COLO668 (cell line): Measurements from ENCODE around the gene KIAA1586.
A peak's percentile ranks its signal among the peaks of the same experiment; 100 is the strongest.
"Not testable (repeated sequence)": the region's sequence is repeated elsewhere in the genome, so short reads cannot be mapped to it uniquely, and the experiment has no call there.

Experiments
- DNase-seq: peaks from one replicate; lab custom pipeline; 2025; ENCODE audit not compliant: unreplicated experiment; lab: John Stamatoyannopoulos, UW

Gene KIAA1586

GRCh38 chr6:57044061-57044460 is 2.4 kb upstream of the KIAA1586 start:
- DNase-seq = not testable (repeated sequence)

DNA sequence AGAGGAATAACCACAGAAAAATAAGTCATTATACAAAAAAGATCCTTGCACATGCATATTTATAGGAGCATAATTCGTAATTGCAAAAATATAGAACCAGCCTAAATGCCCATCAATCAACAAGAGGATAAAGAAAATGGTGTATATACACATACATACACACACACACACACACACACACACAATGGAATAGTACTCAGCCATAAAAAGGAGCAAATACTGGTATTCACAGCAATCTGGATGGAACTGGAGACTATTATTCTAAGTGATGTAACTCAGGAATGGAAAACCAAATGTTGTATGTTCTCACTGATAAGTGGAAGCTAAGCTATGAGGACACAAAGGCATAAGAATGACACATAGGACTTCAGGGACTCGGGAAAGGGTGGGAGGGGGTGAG is 1.9 kb upstream of the KIAA1586 start:
- no peak for DNase-seq

DNA sequence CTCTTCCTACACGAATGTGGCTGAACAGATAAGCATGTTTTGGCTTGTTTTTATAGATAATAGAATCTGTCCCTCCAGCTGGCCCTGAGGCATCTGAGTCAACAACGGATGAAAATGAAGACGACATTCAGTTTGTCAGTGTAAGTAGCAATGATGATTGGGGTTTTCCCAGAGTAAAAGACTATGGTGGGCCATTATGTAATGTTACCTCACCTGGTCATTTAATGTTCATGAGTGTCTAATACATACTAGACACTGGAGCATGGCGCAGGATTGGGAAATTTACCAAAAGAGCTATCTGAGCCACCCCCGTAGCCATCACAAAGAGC is 728 bp downstream of the KIAA1586 start:
- not testable (repeated sequence) for DNase-seq

DNA sequence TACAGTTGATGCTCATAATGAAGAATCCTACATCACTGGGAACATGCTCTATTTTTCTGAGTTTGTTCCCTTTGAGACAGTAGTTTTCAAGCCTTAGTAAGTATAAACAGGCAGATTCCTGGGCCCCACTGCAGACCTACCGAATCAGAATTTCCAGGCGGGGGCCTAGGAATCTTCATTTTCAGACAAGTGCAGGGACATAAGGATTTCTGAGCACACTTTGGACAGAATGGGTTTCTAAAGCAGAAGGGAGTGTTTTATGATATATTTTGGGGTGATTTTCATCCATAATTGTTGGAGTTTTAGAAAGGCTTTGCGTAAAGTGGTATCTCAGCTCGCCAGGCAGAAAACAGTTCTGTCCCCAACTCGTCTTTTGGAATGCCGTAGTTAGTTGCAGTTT is 1.4 kb downstream of the KIAA1586 start:
- not testable (repeated sequence) for DNase-seq

- DNase-seq = no peak
Observed at GRCh38 chr6:57048577-57048976, 2.1 kb downstream of the KIAA1586 start.

- no peak for DNase-seq
Observed at GRCh38 chr6:57063847-57064246, 17.4 kb downstream of the KIAA1586 start.

GRCh38 chr6:57064809-57065208 is 18.3 kb downstream of the KIAA1586 start:
- no peak for DNase-seq

- no peak for DNase-seq
Observed at GRCh38 chr6:57068061-57068460, 21.6 kb downstream of the KIAA1586 start.

DNA sequence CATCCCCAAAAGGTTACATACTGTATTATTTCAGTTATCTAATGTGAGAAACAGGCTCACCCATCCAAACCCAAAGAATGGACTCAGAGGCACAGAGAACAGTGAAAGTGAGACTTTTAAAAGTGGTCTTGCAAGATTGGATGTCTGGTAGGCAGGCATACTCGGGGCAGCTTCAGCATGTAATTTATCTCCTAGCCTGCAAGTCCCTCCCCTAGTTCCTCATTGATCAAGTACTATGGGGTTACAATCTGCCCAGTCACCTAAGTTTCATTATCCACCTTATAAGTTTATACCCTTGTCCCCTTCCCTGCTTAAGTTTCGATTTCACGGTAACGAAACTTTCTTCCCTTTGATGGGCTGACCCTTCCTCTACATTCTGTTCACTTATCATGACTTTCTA is 22.7 kb downstream of the KIAA1586 start:
- DNase-seq = no peak

- no peak for DNase-seq
Observed at GRCh38 chr6:57069920-57070331, 23.4 kb downstream of the KIAA1586 start.

- DNase-seq = no peak
Observed at GRCh38 chr6:57072108-57072507, 25.6 kb downstream of the KIAA1586 start.

GRCh38 chr6:57074383-57074782 is 27.9 kb downstream of the KIAA1586 start:
- DNase-seq = no peak

DNA sequence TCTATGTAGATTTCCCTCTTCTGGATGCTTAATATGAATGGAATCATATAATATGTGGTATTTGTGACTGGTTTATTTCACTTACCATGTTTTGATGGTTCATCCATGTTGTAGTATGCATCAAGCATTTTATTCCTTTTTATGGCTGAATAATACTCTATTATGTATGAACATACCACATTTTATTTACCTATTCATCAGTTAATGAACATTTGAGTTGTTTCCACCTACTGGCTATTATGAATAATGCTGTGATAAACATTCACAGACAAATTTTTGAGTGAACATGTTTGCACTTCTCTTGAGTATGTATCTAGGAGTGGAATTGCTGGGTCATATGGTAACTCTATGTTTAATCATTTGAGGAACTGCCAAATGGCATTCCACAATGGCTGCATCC is 28.6 kb downstream of the KIAA1586 start:
- no peak for DNase-seq

DNA sequence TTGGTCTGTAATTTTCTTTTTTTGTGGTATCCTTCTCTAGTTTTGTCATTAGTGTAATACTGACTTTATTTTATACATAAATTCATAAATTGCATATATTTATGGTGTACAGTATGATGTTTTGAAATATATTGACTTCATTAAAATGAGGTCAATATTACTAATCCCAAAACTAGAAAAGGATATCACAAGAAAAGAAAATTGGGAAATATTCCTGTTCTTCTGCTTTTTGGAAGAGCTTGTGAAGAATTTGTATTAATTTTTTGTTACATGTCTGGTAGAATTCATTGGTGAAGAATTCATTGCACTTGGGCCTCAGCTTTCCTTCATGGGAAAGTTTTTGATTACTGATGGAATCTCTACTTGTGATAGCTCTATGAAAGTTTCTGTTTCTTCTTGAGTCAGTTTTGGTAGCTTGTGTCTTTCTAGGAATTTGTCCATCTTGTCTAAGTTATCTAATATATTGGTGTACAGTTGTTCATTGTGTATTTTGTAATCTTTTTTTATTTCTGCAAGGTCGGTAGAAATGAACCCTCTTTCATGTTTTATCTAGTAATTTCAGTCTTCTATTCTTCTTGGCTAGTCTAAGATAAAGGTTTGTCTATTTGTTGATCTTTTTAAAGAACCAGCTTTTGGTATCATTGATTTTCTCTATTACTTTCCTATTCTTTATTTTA is 32.2 kb downstream of the KIAA1586 start:
- no peak for DNase-seq

- no peak for DNase-seq
Observed at GRCh38 chr6:57085471-57085870, 39.0 kb downstream of the KIAA1586 start.

DNA sequence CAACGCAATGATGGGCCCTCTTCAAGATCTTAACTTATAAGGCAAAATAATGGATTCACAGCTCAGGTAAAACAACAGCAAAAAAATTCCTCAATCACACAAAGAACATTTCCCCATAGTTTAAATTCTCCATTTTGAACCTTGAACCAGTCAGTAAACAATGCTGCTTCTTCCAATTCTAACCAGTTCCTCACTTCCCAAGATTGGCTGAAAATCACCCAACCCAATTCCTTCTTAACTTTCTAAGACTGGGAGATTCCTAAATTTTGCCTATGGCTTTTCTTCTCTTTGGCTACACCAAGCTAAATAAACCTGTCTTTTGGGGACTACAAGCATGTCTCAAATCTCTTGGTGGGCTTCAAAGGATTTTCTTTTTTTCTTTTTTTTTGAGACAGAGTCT is 40.4 kb downstream of the KIAA1586 start:
- no peak for DNase-seq

- DNase-seq = no peak
Observed at GRCh38 chr6:57087916-57088315, 41.4 kb downstream of the KIAA1586 start.

- DNase-seq = no peak
Observed at GRCh38 chr6:57089265-57089664, 42.8 kb downstream of the KIAA1586 start.

DNA sequence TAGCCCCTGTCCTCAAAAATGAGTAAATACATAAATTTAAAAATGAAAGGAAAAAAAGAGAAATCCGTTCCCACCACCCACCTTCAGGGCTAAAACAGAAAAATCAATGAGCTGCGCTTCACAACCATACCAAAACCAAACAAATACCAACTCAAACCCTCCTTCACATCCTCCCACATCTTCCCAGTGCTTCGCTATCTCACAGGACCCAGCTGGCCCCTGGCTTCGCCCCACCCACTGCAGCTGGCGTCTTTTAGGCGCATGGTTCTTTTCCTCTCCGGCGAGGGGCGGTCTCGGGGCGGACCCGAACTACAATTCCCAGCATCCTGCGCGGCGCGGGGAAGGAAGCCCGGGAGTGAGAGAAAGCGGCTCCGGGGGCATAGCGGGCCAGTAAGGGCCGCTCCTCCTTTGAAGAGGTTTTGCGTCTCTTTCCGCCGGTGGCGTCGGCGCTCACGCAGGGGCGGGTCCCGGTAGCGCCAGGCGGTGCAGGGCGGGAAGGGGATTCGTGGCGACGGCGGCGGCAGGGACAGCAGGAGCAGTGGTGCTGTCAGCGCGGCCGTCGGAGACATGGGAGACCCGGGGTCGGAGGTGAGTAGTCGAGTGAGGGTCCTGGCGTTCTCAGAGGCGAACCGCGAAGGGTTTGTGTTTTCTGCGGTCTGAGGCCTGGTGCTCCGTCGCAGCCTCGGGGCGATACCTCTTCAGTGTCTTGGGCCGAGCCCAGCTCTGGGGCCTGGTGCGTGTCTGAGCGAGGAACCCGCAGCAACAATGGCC is 43.4 kb downstream of the KIAA1586 start, which contains the start of gene ZNF451:
TSS of gene ZNF451 (plus strand) at position 502 of the 771 bp plus-strand sequence. CDS start at position 568, 66 bp downstream.
- peak; percentile 94 for DNase-seq

- not testable (repeated sequence) for DNase-seq
Observed at GRCh38 chr6:57090458-57091067, 44.1 kb downstream of the KIAA1586 start.

DNA sequence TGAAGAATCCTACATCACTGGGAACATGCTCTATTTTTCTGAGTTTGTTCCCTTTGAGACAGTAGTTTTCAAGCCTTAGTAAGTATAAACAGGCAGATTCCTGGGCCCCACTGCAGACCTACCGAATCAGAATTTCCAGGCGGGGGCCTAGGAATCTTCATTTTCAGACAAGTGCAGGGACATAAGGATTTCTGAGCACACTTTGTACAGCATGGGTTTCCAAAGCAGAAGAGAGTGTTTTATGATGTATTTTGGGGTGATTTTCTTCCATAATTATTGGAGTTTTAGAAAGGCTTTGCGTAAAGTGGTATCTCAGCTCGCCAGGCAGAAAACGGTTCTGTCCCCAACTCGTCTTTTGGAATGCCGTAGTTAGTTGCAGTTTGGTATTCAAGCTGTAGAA is 44.9 kb downstream of the KIAA1586 start:
- DNase-seq = not testable (repeated sequence)

- DNase-seq = no peak
Observed at GRCh38 chr6:57094689-57095088, 48.2 kb downstream of the KIAA1586 start.
